DOHH2 (cell line): Measurements from ENCODE around the gene MMP20.

Experiments used
- H3F3A ChIP-seq: fragments of 200-600 bp; sonication (generic), shearing (Covaris generic); 2 replicates; pipeline ENCODE4 v1.6.0; 2016; ENCODE audit warnings: antibody characterized with exemption, mild to moderate bottlenecking; ENCODE audit not compliant: control insufficient read depth, insufficient read depth
- H3K27ac ChIP-seq: fragments of 200-600 bp; sonication (generic); 2 replicates; pipeline ENCODE4 v1.5.1; 2014; ENCODE audit warnings: low read depth, mild to moderate bottlenecking, low read length, moderate library complexity
- H3K27me3 ChIP-seq: fragments of 200-600 bp; sonication (generic); 2 replicates; pipeline ENCODE4 v1.6.1; 2014; ENCODE audit warnings: mild to moderate bottlenecking, low read length, mixed read lengths; ENCODE audit not compliant: control insufficient read depth
- H3K36me3 ChIP-seq: fragments of 200-600 bp; sonication (generic); 2 replicates; pipeline ENCODE4 v1.6.1; 2014; ENCODE audit warnings: mild to moderate bottlenecking, low read length, moderate library complexity, mixed read lengths; ENCODE audit not compliant: control insufficient read depth
- H3K4me1 ChIP-seq: fragments of 200-600 bp; sonication (generic); 2 replicates; pipeline ENCODE4 v1.6.1; 2014; ENCODE audit warnings: mild to moderate bottlenecking, low read length, mixed read lengths; ENCODE audit not compliant: control insufficient read depth
- H3K4me2 ChIP-seq: fragments of 200-600 bp; sonication (generic); 2 replicates; pipeline ENCODE4 v1.6.0; 2014; ENCODE audit warnings: mild to moderate bottlenecking, low read length, moderate library complexity
- H3K4me3 ChIP-seq: fragments of 200-600 bp; sonication (generic); 2 replicates; pipeline ENCODE4 v1.5.1; 2014; ENCODE audit warnings: mild to moderate bottlenecking, low read length, mixed read lengths
- H3K79me2 ChIP-seq: fragments of 200-600 bp; sonication (generic); 2 replicates; pipeline ENCODE4 v1.6.1; 2014; ENCODE audit warnings: mild to moderate bottlenecking, low read length, mixed read lengths; ENCODE audit not compliant: control insufficient read depth
- H3K9me2 ChIP-seq: fragments of 200-600 bp; sonication (generic); replicated peaks from 2 replicates; pipeline ENCODE4 v1.6.1; 2014; ENCODE audit warnings: mild to moderate bottlenecking, low read length, mixed read lengths; ENCODE audit not compliant: control insufficient read depth
- H3K9me3 ChIP-seq: fragments of 200-600 bp; sonication (generic); 2 replicates; pipeline ENCODE4 v1.6.1; 2014; ENCODE audit warnings: antibody characterized with exemption, low read length, mixed read lengths; ENCODE audit not compliant: control insufficient read depth, insufficient read depth
- H4K20me1 ChIP-seq: fragments of 200-600 bp; sonication (generic); 2 replicates; pipeline ENCODE4 v1.6.0; 2014; ENCODE audit warnings: low read depth, mild to moderate bottlenecking, antibody characterized with exemption, low read length, moderate library complexity; ENCODE audit not compliant: control insufficient read depth, insufficient read depth
- EZH2phosphoT487 ChIP-seq: fragments of 200-600 bp; sonication (generic); IDR thresholded peaks from 2 replicates; pipeline ENCODE4 v1.6.1; 2017; ENCODE audit warnings: borderline replicate concordance, mild to moderate bottlenecking, antibody characterized with exemption, low read length, moderate library complexity, mixed read lengths
- TF ChIP-seq, protein P1 (sequence below): fragments of 200-600 bp; sonication (generic); IDR thresholded peaks from one replicate; pipeline ENCODE4 v1.5.1; 2014; ENCODE audit warnings: antibody characterized with exemption, mild to moderate bottlenecking, low read depth, low read length; ENCODE audit not compliant: poor library complexity, severe bottlenecking

Gene MMP20, protein sequence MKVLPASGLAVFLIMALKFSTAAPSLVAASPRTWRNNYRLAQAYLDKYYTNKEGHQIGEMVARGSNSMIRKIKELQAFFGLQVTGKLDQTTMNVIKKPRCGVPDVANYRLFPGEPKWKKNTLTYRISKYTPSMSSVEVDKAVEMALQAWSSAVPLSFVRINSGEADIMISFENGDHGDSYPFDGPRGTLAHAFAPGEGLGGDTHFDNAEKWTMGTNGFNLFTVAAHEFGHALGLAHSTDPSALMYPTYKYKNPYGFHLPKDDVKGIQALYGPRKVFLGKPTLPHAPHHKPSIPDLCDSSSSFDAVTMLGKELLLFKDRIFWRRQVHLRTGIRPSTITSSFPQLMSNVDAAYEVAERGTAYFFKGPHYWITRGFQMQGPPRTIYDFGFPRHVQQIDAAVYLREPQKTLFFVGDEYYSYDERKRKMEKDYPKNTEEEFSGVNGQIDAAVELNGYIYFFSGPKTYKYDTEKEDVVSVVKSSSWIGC

DNA sequence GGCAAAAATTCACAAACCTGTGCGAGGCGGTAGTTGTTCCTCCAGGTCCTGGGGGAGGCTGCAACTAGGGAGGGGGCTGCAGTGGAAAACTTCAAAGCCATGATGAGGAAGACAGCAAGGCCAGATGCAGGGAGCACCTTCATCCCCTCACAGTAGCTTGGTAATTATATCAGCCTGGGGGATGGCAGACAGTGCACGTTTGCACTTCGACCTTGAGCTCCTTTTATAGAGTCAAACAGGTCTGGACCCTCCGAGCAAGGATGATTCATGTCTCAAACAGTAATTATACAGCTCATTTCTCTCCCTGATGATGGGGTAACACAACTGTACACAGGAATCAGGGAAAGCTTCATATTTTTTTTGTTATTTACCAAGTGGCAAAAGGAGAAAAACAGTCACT lies at the start of gene MMP20:
TSS of gene MMP20 (minus strand) at position 156 of the 400 bp plus-strand sequence. CDS start at position 143, 13 bp downstream.
- no peaks in the 10 kb centered on the region for H3K9me3 ChIP-seq
- no peak for TF ChIP-seq EZH2phosphoT487
- TF ChIP-seq, protein P1, sequence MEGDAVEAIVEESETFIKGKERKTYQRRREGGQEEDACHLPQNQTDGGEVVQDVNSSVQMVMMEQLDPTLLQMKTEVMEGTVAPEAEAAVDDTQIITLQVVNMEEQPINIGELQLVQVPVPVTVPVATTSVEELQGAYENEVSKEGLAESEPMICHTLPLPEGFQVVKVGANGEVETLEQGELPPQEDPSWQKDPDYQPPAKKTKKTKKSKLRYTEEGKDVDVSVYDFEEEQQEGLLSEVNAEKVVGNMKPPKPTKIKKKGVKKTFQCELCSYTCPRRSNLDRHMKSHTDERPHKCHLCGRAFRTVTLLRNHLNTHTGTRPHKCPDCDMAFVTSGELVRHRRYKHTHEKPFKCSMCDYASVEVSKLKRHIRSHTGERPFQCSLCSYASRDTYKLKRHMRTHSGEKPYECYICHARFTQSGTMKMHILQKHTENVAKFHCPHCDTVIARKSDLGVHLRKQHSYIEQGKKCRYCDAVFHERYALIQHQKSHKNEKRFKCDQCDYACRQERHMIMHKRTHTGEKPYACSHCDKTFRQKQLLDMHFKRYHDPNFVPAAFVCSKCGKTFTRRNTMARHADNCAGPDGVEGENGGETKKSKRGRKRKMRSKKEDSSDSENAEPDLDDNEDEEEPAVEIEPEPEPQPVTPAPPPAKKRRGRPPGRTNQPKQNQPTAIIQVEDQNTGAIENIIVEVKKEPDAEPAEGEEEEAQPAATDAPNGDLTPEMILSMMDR = no peak
- H3K4me1 ChIP-seq = peaks cover 7% of the 10 kb centered on the region
- H3F3A ChIP-seq = no peaks in the 10 kb centered on the region
- 0 out of 2 replicates have a peak, but pooled peaks cover 3% of the 10 kb centered on the region for H3K27me3 ChIP-seq
- no peak within 1 kb of the TSS for H3K4me2 ChIP-seq
- no peaks in the 10 kb centered on the region for H3K9me2 ChIP-seq
- H4K20me1 ChIP-seq = no peaks in the 10 kb centered on the region
- H3K79me2 ChIP-seq = no peaks in the 10 kb centered on the region
- no peak within 1 kb of the TSS for H3K27ac ChIP-seq
- H3K36me3 ChIP-seq = no peaks in the 10 kb centered on the region
- no peak within 1 kb of the TSS for H3K4me3 ChIP-seq

DNA sequence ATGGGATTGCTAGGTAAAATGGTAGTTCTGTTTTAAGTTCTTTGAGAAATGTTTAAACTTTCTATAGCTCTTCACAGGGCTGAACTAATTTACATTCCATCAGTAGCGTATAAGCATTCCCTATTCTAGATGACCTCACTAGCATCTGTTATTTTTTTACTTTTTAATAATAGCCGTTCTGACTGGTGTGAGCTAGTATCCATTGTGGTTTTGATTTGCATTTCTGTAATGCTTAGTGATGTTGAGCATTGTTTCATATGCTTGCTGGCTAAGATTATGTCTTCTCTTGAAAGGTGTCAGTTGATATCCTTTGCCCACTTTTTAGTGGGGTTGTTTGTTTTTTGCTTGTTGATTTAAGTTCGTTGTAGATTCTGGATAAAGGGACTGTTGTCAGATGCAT lies 44.5 kb upstream of the MMP20 start:
- Histone ChIP-seq H3K79me2 (no peaks in the 10 kb centered on the region), H3K4me1 (peaks cover 4% of the 10 kb centered on the region), H3K4me3 (no peak overlapping the region), H3F3A (peaks cover 4% of the 10 kb centered on the region; the same call in 1 of the 2 replicates), H3K9me3 (no peaks in the 10 kb centered on the region), H3K36me3 (no peaks in the 10 kb centered on the region), H3K9me2 (no peaks in the 10 kb centered on the region), H3K27ac (no peak overlapping the region), H3K4me2 (no peak overlapping the region), H3K27me3 (0 out of 2 replicates have a peak, but pooled peaks cover 2% of the 10 kb centered on the region), H4K20me1 (no peaks in the 10 kb centered on the region)
- no peak for TF ChIP-seq EZH2phosphoT487
- TF ChIP-seq, protein P1 = no peak

DNA sequence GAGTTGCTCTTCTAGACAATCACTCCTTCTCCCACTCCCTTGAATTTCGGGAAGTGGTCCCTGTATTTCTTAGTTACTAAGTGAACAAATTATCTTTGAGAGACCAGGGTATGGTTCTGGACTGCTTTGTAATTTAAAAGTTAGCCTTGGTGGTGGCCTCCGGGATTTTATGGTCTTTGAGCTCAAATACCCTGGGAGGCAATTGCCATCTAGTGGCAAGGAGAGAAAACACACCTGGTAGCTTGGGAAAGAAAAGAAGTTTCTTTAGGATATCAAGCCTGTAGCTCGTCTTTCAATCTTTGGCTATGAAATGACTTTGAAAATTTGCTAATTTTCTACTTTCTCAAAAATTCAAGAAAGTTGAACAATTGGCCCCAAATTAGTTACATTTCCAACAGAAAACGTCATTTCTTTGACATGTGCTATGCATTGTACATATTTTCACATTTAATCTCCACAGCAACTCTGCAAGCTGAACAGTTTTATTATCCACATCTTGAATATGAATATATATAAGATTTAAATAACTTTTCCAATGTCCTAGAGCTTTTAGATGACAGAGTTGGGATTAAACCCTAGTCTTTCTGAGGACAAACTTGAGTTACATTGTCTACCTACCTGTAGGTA lies 41.3 kb upstream of the MMP20 start:
- Histone ChIP-seq H3K9me3 (no peaks in the 10 kb centered on the region), H3K79me2 (no peaks in the 10 kb centered on the region), H3K36me3 (no peaks in the 10 kb centered on the region), H3K4me3 (no peak overlapping the region), H3F3A (peaks cover 4% of the 10 kb centered on the region; the same call in 1 of the 2 replicates), H3K27ac (no peak overlapping the region), H3K9me2 (no peaks in the 10 kb centered on the region), H3K4me1 (peaks cover 4% of the 10 kb centered on the region), H3K27me3 (no peaks in the 10 kb centered on the region), H4K20me1 (no peaks in the 10 kb centered on the region), H3K4me2 (no peak overlapping the region)
- no peak for TF ChIP-seq EZH2phosphoT487
- TF ChIP-seq, protein P1 = peak; percentile 84
